ENCODE results near the gene TRMT10B.
"Not testable (repeated sequence)": the region's sequence is repeated elsewhere in the genome, so short reads cannot be mapped to it uniquely, and the experiment has no call there.

Gene TRMT10B

GRCh38 chr9:37801959-37802711 lies 48.5 kb downstream of the TRMT10B start:
- DNase-seq, result no peak

GRCh38 chr9:37806271-37806670 lies 52.7 kb downstream of the TRMT10B start:
- no peak for DNase-seq

GRCh38 chr9:37809676-37810075 lies 56.1 kb downstream of the TRMT10B start:
- DNase-seq, result not testable (repeated sequence)

- DNase-seq, result no peak
Observed at GRCh38 chr9:37811906-37812476, 58.4 kb downstream of the TRMT10B start.

- no peak for DNase-seq
Observed at GRCh38 chr9:37812773-37813379, 59.3 kb downstream of the TRMT10B start.

- DNase-seq, result no peak
Observed at GRCh38 chr9:37818849-37819248, 65.2 kb downstream of the TRMT10B start.

GRCh38 chr9:37820142-37820541 lies 66.5 kb downstream of the TRMT10B start:
- DNase-seq, result no peak

- DNase-seq, result not testable (repeated sequence)
Observed at GRCh38 chr9:37825174-37825573, 71.6 kb downstream of the TRMT10B start.

GRCh38 chr9:37827483-37828165 lies 74.0 kb downstream of the TRMT10B start:
- no peak for DNase-seq

Data from NCI-H748 treated with DMSO at 0.1 percent for 48 hours (cell line).